ENCODE data around the gene FLRT2.

Gene FLRT2

DNA sequence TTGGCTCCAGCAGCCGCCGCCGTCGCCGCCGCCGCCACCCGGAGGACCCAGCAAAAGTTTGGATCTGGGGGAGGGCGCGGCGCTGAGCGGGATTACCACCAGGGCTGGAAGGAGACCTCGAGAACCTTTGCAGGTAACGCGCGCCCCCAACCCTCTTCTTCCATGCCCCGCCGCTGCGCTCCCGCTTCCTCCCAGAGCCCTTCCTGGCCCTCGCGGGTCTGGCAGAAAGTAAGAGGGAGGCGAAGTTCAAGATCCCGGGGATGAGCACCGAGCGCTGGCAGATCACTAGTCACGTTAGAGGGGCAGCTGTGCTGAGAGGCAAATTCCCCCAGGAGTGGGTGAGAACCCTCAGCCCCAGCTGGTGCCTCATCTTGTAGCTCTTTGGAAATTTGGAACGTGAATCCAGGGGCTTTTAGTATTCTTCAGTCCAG, 3.9 kb downstream of the FLRT2 start:
- peak overlapping the region; percentile 96 for H3K4me3 ChIP-seq (ENCODE audit: control insufficient read depth, low read depth, low read length)
- TF ChIP-seq, protein P1, sequence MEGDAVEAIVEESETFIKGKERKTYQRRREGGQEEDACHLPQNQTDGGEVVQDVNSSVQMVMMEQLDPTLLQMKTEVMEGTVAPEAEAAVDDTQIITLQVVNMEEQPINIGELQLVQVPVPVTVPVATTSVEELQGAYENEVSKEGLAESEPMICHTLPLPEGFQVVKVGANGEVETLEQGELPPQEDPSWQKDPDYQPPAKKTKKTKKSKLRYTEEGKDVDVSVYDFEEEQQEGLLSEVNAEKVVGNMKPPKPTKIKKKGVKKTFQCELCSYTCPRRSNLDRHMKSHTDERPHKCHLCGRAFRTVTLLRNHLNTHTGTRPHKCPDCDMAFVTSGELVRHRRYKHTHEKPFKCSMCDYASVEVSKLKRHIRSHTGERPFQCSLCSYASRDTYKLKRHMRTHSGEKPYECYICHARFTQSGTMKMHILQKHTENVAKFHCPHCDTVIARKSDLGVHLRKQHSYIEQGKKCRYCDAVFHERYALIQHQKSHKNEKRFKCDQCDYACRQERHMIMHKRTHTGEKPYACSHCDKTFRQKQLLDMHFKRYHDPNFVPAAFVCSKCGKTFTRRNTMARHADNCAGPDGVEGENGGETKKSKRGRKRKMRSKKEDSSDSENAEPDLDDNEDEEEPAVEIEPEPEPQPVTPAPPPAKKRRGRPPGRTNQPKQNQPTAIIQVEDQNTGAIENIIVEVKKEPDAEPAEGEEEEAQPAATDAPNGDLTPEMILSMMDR (IDR thresholded peaks at IDR 0.05; ENCODE audit: control insufficient read depth, insufficient read depth, low read depth, low read length, missing control alignments), result no peak
- DNase-seq (ENCODE audit: low read depth), result no peak

DNA sequence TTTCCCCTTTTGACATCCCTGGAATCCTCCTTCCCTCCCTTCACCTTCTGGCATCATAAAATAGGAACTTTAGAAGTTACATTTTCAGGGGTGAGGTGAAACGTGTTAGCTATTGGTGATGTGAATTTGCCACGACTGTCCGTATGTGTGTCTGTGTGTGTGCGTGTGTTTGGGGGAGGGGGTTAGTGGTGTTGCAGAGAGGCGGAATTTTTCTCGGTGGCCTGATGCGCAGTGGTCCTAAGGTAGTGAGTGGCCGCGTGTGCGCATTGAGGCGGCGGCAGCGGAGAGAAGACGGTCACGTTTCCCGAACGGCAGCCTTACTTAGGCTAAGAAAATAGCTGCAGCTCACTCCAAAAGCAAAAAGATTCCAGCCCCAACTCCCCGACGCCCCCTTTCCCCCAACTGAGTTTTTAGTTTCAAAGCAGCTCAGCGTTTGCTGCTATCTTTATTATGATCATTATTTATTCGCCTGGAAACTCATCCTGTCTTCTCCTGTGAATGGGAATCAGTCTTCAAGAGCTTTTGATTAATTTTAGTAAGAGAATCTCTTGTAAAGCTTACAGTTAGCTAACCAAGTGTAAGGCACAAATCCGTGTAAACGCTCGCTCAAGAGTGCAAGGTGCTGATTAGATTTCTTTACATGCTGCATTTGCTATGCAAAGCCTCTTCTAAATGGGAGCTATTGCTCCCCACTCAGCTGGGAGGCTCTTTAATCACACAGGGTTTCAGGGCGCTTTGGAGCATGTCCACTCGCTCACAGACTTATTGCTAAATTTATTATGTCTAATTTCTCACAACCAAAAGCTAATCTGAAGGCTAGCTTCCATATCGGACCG, 4.7 kb downstream of the FLRT2 start:
- DNase-seq (ENCODE audit: low read depth), result no peak
- H3K4me3 ChIP-seq (ENCODE audit: control insufficient read depth, low read depth, low read length), result peak overlapping the region; percentile 96
- TF ChIP-seq, protein P1 (IDR thresholded peaks at IDR 0.05; ENCODE audit: control insufficient read depth, insufficient read depth, low read depth, low read length, missing control alignments), result no peak

DNA sequence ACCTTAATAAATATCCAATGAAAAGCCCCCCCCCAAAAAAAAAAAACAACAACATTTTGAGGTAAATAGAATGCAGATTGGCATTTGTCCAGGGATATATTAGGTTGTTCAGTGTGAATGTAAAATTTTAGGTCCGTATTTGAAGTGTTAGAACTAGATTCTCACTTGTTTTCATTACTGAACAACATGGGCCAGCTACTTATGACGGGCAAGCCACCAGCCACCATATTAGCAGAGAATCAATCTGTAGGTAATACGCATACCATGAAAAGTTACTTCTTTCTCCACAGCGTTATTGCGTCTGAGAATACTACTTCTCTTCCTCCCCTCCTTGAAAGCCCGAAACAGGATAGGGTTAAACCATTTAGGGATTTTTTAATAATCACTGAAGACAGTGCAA, 5.4 kb downstream of the FLRT2 start:
- peak overlapping the region; percentile 96 for H3K4me3 ChIP-seq (ENCODE audit: control insufficient read depth, low read depth, low read length)
- TF ChIP-seq, protein P1 (IDR thresholded peaks at IDR 0.05; ENCODE audit: control insufficient read depth, insufficient read depth, low read depth, low read length, missing control alignments), result no peak

DNA sequence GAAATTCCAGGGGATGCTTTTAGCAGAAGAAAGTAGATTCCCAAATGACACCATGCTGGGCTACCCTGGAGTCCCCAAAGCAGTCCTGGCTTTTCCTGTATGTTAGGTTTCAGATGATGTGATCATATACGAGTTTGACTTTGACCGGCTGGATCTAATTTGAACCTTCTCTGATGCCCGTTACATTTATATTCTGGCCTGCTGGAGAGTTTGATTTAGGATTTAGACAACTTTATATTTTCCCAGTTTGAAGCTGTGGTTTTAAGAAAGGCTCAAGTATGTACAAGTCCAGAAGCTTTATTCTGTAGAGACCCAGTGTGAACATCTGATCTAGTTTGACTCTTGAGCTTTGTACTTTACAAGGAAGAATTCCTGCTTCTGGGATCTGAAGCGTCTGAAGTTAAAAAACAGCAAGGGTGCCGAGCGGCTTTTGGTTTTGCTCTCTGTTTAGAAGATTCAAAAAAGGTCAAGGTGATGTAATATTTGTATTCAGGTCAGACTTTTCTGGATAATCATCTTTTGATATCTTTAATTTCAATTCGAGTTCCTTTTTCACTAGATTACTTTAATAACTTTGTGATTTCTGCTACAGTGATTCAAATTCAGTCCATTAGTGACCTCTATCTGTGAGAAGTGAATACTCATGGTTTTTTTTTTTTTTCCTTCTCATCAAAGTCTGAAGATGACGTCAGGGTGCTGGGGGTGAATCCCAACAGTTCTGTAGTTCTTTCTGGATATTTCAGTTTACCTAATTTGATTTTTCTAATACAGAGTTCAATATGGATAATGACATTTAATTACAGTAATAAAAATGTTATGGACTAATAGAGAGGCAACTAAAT, 6.3 kb downstream of the FLRT2 start:
- DNase-seq (ENCODE audit: low read depth), result no peak
- TF ChIP-seq, protein P1 (IDR thresholded peaks at IDR 0.05; ENCODE audit: control insufficient read depth, insufficient read depth, low read depth, low read length, missing control alignments), result peak; percentile 36

More for the DNA sequence above, 5.4 kb downstream of the FLRT2 start:
- DNase-seq (ENCODE audit: low read depth), result no peak

DNA sequence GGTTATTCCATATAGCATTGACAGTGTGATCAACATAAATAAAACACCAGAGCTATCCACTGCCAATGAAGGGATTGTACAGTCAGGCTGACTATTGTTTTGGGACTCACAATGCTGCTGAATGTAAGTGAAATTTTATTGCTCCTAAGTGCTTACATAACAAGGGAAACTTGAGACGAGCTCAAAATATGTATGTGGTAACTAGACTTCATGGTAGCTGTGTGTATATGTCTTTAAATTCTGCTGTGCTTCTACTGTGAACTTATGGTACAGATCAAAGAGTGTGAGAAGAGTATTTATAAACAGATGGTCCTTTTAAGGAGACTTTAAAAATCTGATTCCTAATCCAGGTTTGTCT, 6.9 kb downstream of the FLRT2 start:
- H3K4me3 ChIP-seq (ENCODE audit: control insufficient read depth, low read depth, low read length), result no peak overlapping the region
- TF ChIP-seq, protein P1 (IDR thresholded peaks at IDR 0.05; ENCODE audit: control insufficient read depth, insufficient read depth, low read depth, low read length, missing control alignments), result no peak
- DNase-seq (ENCODE audit: low read depth), result no peak

More for the DNA sequence above, 6.3 kb downstream of the FLRT2 start:
- peak overlapping the region; percentile 10 for H3K4me3 ChIP-seq (ENCODE audit: control insufficient read depth, low read depth, low read length)

DNA sequence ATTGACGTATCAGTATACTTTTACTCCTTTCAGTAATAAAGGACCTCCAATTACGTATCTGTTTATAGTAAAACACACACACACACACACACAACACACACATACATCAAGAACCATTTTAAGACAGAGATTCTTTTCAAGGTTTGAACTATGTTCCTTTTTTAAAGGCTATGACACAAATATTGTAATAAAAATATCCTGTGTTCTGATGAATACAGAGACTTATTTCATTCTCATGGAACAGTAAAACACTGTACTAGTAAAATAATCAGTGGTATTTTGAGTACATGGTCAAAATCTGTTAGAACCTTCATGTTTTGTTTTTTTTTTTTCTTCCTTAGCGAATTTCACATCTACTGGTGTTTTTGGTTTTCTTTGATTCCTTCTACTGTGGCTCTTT, 7.6 kb downstream of the FLRT2 start:
- H3K4me3 ChIP-seq (ENCODE audit: control insufficient read depth, low read depth, low read length), result no peak overlapping the region
- TF ChIP-seq, protein P1 (IDR thresholded peaks at IDR 0.05; ENCODE audit: control insufficient read depth, insufficient read depth, low read depth, low read length, missing control alignments), result no peak
- no peak for DNase-seq (ENCODE audit: low read depth)
